HG02840 (cell line): Measurements from ENCODE around the gene RAB28.
"Not testable (repeated sequence)": the region's sequence is repeated elsewhere in the genome, so short reads cannot be mapped to it uniquely, and the experiment has no call there.

Source experiments
- ATAC-seq: cut with Tn5 transposase; IDR thresholded peaks from one replicate; pipeline ENCODE4 v1.9.1; 2021; ENCODE audit warnings: mild to moderate bottlenecking, moderate library complexity, moderate number of reproducible peaks; ENCODE audit not compliant: unreplicated experiment, low FRiP score

The RAB28 gene

GRCh38 chr4:13389901-13390300 is 94.2 kb downstream of the RAB28 start:
- not testable (repeated sequence) for ATAC-seq

DNA sequence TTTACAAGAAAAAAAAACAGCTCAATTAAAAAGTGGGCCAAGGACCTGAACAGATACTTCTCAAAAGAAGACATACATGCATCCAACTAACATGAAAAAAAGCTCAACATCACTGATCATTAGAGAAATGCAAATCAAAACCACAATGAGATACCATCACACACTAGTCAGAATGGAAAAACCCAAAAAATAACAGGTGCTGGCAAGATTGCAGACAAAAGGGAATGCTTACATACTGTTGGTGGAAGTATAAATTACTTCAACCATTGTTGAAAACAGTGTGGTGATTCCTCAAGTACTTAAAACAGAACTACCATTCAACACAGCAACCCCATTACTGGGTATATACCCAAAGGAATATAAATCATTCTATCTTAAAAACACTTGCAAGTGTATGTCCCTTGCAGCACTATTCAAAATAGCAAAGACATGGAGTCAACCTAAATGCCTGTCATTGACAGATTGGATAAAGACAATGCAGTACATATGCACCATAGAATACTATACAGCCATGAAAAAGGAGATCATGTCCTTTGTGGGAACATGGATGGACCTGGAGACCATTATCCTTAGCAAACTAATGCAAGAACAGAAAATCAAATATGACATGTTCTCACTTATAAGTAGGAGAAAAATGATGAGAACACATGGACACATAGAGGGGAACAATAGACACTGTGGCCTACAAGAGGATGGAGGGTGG is 97.6 kb downstream of the RAB28 start:
- ATAC-seq, result peak; percentile 85

GRCh38 chr4:13384055-13384454 is 100.1 kb downstream of the RAB28 start:
- ATAC-seq, result no peak

GRCh38 chr4:13378973-13379759 is 105.0 kb downstream of the RAB28 start:
- no peak for ATAC-seq

DNA sequence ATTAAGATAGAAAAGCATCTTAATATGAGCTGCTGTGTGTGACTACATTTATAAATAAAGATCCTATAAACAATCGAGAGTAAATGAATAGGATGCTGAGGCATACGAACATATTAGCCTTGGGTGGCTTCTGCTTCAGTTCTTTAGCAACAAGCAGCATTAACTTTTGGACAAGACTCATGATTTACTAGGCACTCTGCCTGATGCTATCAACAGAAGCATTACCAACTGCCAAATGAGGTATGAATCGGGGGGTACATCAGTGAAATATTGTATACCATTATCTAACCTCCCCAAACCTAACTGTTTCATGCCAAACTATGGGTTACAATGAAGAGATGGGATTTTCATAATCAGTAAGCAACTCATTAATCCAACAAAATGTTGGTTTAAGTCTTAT is 113.1 kb downstream of the RAB28 start:
- no peak for ATAC-seq

DNA sequence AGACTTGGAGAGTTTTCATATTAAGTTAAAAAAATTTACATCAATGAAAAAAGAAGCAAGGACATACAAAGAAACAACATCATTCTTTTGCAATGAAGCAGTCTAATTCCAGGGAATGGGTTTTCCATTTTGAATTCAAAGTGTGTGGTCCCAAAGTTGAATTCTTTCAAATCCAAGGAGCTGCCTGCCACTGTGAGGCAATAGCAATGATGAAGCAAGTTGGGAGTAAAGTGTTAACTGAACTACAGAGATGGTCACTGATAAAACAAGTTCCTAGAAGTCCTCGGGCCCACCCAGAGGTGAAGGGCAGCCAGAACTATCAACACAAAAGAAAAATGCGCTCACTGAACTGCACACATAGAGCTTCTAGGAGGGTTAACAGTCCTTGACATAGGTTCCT is 115.9 kb downstream of the RAB28 start:
- ATAC-seq, result no peak

GRCh38 chr4:13367691-13368090 is 116.4 kb downstream of the RAB28 start:
- ATAC-seq, result no peak

DNA sequence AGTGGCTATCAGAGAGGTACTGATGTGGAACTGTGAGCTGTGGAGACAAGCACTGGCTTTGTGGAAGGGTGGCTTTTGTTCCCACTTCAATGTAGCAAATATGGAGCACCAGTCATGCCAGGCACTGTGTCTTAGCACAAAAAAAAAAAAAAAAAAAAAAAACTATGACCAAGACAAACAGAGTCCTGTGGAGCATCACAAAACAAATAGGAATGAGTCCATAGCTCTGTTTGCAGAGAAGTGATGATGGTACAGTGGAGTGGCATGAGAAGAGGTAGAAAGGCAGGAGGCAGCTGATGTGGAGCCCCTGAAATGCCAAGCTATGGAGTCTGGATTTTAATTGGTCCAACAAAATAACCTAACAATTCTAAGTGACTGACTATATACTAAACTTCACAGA is 116.9 kb downstream of the RAB28 start:
- ATAC-seq, result no peak

DNA sequence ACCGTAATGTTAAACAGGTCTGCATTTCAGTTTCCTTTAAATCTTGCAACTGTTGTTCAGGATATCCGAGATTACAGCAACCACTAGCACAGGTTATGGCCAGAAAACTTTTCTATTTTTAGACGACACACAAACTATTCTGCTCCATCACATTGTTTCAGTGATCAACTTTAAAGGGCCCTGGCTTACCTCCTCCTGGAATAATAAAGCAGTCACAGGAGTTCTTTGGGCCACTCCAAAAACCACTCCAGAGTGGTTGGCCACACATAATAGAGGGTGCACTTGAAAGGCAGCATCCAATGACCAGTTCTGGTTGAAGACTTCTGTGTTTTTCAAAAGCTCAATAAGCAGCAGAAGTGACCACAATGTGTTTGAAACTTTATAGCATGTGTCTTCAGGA is 118.9 kb downstream of the RAB28 start:
- no peak for ATAC-seq

- ATAC-seq, result no peak
Observed at GRCh38 chr4:13364653-13365052, 119.5 kb downstream of the RAB28 start.

DNA sequence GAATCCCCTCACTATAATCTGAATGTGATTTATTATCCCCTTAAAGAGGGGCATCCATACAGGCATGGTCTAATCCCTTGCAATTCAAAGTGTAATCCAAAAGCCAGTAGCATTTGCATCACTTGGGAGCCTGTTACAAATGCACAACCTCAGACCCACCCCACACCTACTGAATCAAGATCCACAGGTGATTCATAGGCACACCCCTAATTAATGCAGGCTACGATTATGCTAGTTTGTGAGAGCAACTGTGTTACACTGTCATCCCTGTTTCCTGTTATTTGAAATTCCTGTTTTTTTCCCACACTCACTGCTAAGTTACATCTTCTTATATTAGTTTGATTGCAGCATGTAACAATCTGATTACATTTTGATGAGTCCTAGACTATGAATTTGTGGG is 120.0 kb downstream of the RAB28 start:
- no peak for ATAC-seq

GRCh38 chr4:13359809-13360208 is 124.3 kb downstream of the RAB28 start:
- ATAC-seq, result no peak

- no peak for ATAC-seq
Observed at GRCh38 chr4:13355111-13355880, 128.8 kb downstream of the RAB28 start.

DNA sequence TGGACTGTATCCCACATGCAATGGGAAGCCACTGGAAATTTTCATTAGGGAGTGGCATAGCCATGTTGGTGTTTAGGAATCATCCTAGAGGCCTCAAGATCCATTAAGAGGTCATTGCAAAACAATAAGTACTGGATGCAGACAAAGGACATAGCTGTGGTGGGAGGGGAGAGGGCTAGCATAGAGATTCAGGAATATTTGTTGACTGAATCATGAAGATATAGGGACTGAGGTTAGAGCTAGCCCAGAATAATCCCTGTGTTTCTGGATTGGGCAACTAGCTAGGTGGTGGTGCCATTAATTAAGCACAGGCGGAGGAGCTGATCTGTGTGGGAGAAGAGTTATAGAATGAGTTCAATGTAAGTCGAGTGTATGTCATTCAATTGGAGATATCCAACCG is 135.0 kb downstream of the RAB28 start:
- ATAC-seq, result no peak

DNA sequence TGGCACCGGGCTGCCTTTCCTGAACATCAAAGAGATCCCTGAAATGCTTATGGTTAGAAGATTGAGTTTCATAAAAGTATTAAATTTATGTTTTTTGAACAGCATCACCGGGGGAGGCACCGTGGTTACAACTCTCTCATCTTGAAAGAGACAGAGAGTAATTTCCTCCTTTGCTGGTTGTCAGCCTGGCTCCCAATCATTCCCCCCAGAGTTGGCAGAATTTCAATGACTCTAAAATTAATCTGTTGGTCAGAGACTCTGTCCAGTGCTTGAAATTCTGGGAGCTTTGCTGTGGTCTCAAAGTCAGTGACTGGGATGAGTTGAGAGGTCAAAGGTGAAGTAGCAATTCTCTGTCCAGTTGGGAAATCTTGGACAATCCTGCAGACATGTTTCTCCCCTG is 135.9 kb downstream of the RAB28 start:
- ATAC-seq, result no peak

DNA sequence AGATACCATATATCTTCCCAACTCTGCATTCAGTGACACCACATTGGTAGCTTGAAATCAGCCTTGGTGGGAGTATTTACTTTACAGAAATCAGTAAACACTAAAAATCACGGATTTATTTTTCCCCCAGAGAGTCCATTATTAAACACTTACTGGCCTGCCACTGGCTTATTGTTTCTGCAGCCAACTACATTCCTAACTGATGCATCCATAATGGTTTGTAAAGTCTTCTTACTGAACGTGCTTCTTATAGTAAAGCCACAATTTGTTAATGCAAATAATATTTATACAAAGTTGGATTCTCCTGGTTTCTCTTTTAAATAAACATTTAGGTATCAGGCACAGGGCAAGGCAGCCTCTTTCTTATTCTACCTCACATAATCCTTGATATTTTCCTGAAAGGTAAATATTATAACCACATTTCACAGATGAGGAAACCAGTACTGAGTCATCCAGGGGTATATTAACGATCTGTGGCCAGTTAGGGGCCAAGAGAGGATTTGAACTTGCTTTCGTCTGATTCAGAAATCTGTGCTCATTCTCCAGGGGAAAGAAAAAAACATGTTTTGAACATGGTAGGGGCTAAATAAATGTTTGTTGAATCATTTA is 136.5 kb downstream of the RAB28 start:
- no peak for ATAC-seq

DNA sequence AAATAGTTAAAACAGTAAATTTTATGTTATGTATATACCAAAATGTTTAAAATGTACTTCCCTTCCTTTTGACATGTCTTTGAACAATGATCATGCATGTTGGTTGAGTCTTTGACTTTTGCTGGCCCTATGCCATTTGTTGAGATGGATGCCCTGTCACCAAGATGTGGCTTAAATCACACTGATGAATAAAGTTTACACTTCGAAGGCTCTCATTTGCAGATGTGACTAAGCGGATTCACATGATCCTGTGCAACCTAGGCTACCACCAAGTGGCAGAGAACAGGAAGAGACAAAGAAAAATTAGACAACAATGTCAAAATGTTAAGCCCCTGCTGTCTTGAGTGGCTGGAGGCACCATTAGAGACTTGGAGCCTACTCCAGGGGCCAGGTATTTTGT is 139.9 kb downstream of the RAB28 start:
- ATAC-seq, result no peak

DNA sequence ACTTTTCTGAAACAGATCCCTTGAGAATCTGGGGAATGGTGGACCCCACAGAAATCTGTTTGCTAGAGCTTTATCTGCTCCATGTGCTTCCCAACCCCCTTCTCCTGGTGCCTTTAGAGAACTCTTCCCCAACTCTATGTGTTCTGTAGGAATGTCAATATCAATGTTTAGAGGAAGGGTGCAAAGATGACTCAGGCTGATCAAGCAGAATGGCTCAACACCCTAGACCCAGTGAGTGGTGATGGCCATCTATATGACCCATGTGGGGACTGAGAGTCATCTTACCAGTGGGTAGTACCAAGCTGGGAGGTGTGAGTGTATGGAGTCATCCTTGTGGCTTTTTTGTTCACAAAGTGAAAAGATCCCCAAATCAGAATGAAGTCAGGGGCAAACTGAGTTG is 143.5 kb downstream of the RAB28 start:
- no peak for ATAC-seq

DNA sequence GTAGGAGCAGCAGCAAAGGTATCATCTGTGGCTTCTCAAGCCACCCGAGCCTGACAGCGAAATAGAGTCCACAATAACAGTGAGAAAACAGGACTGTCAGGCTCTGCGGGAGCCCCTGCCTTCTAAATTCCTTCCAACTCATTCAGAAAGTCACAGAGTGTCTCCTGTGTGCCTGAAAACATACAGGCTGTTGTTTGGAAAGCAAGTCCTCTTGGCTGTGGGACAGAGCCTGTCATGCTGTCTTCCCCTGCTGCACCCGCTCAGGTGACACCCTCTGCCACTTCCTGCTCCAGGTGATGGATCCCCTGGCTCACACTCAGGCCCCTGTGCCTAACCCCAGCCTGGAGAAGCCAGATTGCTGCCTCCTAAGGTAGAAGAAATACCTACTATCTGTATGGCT is 152.3 kb downstream of the RAB28 start:
- ATAC-seq, result no peak

DNA sequence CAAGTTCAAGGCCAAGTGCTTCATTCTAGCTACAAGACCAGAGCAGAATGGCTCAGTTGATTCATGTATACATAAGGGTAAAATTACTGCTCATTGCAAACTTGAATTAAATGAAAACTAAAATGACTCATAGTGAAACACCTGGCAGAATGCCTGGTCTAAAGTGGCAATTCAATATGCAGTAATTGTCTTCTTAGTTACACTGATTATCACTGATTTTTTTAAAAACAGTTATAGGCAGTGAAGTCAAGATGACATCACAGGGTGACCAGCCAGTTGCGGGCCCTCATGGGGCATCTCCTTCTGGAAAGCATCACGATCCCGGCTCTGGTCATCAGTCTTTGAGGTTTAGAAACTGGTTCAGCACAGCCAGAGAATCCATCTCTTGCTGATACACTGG is 154.2 kb downstream of the RAB28 start:
- ATAC-seq, result no peak

- no peak for ATAC-seq
Observed at GRCh38 chr4:13329340-13329850, 154.7 kb downstream of the RAB28 start.
